Measurements from ENCODE around the gene DGUOK. TPM values are rescaled to one million over a fixed set of nuclear protein-coding genes. Genes with fewer than 3 reads are reported as not detected.

The DGUOK gene
- total and polyA plus RNA-seq, 12 donors: 40.0 to 112 (median 60.0) TPM

GRCh38 chr2:73947412-73948018, 20.8 kb downstream of the DGUOK start:
- H3K27me3 ChIP-seq: no peaks in the 10 kb centered on the region
- TF ChIP-seq CTCF (IDR thresholded peaks at IDR 0.05): no peak
- no peak for TF ChIP-seq POLR2A (IDR thresholded peaks at IDR 0.05)
- DNase-seq: no peak
- H3K36me3 ChIP-seq (replicated peaks in 1 of 2): peaks cover 0 to 48% of the 10 kb centered on the region in 2 donors
- intact Hi-C loops (cut with DNase I): no loop called here
- H3K4me1 ChIP-seq (replicated peaks in 1 of 2): peaks cover 0 to 8% of the 10 kb centered on the region in 2 donors
- no peak overlapping the region for H3K27ac ChIP-seq
- H3K9me3 ChIP-seq (replicated peaks in 1 of 3): no peaks in the 10 kb centered on the region
- no peak overlapping the region for H3K4me3 ChIP-seq
- WGBS, 4 donors: 81 to 88% (median 86%) methylated on average over 2 to 5 of the region's 5 CpGs

- peaks cover 0 to 8% of the 10 kb centered on the region in 2 donors for H3K4me1 ChIP-seq (replicated peaks in 1 of 2)
- H3K27ac ChIP-seq: no peak overlapping the region
- intact Hi-C loops (cut with DNase I): no loop called here
- H3K9me3 ChIP-seq (replicated peaks in 1 of 3): no peaks in the 10 kb centered on the region
- no peaks in the 10 kb centered on the region for H3K27me3 ChIP-seq
- TF ChIP-seq CTCF (IDR thresholded peaks at IDR 0.05): no peak
- no peak for TF ChIP-seq POLR2A (IDR thresholded peaks at IDR 0.05)
- no peak for DNase-seq
- peaks cover 0 to 48% of the 10 kb centered on the region in 2 donors for H3K36me3 ChIP-seq (replicated peaks in 1 of 2)
- no peak overlapping the region for H3K4me3 ChIP-seq
Measured at GRCh38 chr2:73949802-73950201, 23.1 kb downstream of the DGUOK start.

GRCh38 chr2:73952499-73953446, 26.1 kb downstream of the DGUOK start:
- H3K4me3 ChIP-seq: no peak overlapping the region
- H3K27me3 ChIP-seq: no peaks in the 10 kb centered on the region
- H3K36me3 ChIP-seq (replicated peaks in 1 of 2): peaks cover 0 to 61% of the 10 kb centered on the region in 2 donors
- intact Hi-C loops (cut with DNase I): no loop called here
- H3K9me3 ChIP-seq (replicated peaks in 1 of 3): no peaks in the 10 kb centered on the region
- no peak for TF ChIP-seq POLR2A (IDR thresholded peaks at IDR 0.05)
- no peak for TF ChIP-seq CTCF (IDR thresholded peaks at IDR 0.05)
- H3K27ac ChIP-seq: peak overlapping the region in 2 of 5 donors; percentile 7 to 41
- 63 to 93% (median 74%) methylated on average over 12 of the region's 12 CpGs for whole genome bisulfite sequencing, 4 donors
- DNase-seq: peak in 5 of 7 donors; percentile 33 to 56 (median 38)
- peaks cover 0 to 8% of the 10 kb centered on the region in 2 donors for H3K4me1 ChIP-seq (replicated peaks in 1 of 2)

GRCh38 chr2:73956218-73956865, 29.7 kb downstream of the DGUOK start:
- TF ChIP-seq CTCF (IDR thresholded peaks at IDR 0.05) (no peak), POLR2A (IDR thresholded peaks at IDR 0.05) (no peak)
- no peak for DNase-seq
- Histone ChIP-seq H3K4me3 (no peak overlapping the region), H3K27ac (no peak overlapping the region), H3K9me3 (replicated peaks in 1 of 3) (no peaks in the 10 kb centered on the region), H3K36me3 (replicated peaks in 1 of 2) (peaks cover 0 to 59% of the 10 kb centered on the region in 2 donors), H3K4me1 (replicated peaks in 1 of 2) (peaks cover 0 to 8% of the 10 kb centered on the region in 2 donors), H3K27me3 (no peaks in the 10 kb centered on the region)
- WGBS, 4 donors: 93 to 96% (median 94%) methylated on average over 5 of the region's 5 CpGs
- intact Hi-C loops (cut with DNase I): no loop called here

Measured in adrenal gland (tissue), 12 donors.